Activated CD8-positive, alpha-beta T cell treated with anti-CD3 and anti-CD28 coated beads for 36 hours (primary cell): ENCODE data around the gene EEF2. TPM values are rescaled to one million over a fixed set of nuclear protein-coding genes. Genes with fewer than 3 reads are reported as not detected.

ENCODE experiments used
- ATAC-seq: fragments of 200-7000 bp; cut with Tn5 transposase; one replicate; pipeline ENCODE4 v1.10.0; 2021; ENCODE audit warnings: mild to moderate bottlenecking, moderate library complexity
- CTCF ChIA-PET: fragments of 350-600 bp; sonication (Branson Sonifier 250); formaldehyde crosslinking; loops from one replicate; lab custom pipeline; 2021; ENCODE audit warnings: antibody characterized with exemption; lab: Charles Lee
- POLR2A ChIA-PET: fragments of 350-600 bp; sonication (Branson Sonifier 250); formaldehyde crosslinking; loops from one replicate; lab custom pipeline; 2021; ENCODE audit warnings: antibody characterized with exemption; lab: Charles Lee
- DNase-seq: peaks from one replicate; pipeline ENCODE4 v3.0.0-alpha.2; 2020
- H3K27ac Mint-ChIP-seq: one replicate; pipeline ENCODE4 v1.8.0; 2021; ENCODE audit warnings: mild to moderate bottlenecking, mixed read lengths
- H3K27me3 Mint-ChIP-seq: one replicate; pipeline ENCODE4 v1.8.0; 2021; ENCODE audit warnings: mixed read lengths
- H3K36me3 Mint-ChIP-seq: one replicate; pipeline ENCODE4 v1.8.0; 2021; ENCODE audit warnings: low read depth, mixed read lengths
- H3K4me1 Mint-ChIP-seq: one replicate; pipeline ENCODE4 v1.8.0; 2021; ENCODE audit warnings: low read depth, mixed read lengths
- H3K4me3 Mint-ChIP-seq: one replicate; pipeline ENCODE4 v1.8.0; 2021; ENCODE audit warnings: mild to moderate bottlenecking, moderate library complexity, mixed read lengths
- H3K9me3 Mint-ChIP-seq: one replicate; pipeline ENCODE4 v1.8.0; 2021; ENCODE audit warnings: mixed read lengths
- intact Hi-C: fragments of 100-400 bp; cut with micrococcal nuclease; formaldehyde crosslinking; loops from one replicate; pipeline ENCODE4 v1.10.0; 2022
- total RNA-seq, 2 experiments: library from RNA; stranded (reverse); gene quantifications; one replicate each; pipeline ENCODE4 v1.2.3, GENCODE V29; 2021
- TF ChIP-seq, protein P1 (sequence below): fragments of 200-600 bp; IDR thresholded peaks from one replicate; pipeline ENCODE4 v1.8.0; 2022; ENCODE audit warnings: antibody characterized with exemption, mild to moderate bottlenecking

Gene EEF2
- total RNA-seq, 2 experiments from 2014 or later = 3,533 to 3,625 TPM

DNA sequence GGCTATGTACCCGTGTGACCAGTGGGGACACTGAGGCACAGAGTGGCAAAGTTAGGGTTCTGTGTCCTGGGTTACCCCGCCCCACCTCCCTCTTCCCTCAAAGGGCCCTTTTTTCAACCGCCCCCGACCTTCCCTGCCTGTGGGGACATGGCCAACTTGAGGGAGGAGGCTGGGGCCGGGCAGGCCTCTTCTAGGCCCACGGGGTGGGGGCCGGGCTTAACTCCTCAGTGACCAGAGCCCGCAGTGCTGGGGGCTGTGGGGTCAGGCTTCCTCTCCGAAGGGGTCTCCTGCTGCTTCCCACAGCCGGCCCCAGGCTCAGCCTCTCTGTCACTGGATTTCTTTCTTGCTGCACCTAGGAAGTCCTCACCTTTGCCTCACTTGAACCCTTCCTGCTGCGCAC, 46.2 kb upstream of the EEF2 start:
- CTCF ChIA-PET = no interaction called here
- TF ChIP-seq, protein P1, sequence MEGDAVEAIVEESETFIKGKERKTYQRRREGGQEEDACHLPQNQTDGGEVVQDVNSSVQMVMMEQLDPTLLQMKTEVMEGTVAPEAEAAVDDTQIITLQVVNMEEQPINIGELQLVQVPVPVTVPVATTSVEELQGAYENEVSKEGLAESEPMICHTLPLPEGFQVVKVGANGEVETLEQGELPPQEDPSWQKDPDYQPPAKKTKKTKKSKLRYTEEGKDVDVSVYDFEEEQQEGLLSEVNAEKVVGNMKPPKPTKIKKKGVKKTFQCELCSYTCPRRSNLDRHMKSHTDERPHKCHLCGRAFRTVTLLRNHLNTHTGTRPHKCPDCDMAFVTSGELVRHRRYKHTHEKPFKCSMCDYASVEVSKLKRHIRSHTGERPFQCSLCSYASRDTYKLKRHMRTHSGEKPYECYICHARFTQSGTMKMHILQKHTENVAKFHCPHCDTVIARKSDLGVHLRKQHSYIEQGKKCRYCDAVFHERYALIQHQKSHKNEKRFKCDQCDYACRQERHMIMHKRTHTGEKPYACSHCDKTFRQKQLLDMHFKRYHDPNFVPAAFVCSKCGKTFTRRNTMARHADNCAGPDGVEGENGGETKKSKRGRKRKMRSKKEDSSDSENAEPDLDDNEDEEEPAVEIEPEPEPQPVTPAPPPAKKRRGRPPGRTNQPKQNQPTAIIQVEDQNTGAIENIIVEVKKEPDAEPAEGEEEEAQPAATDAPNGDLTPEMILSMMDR = no peak
- Mint-ChIP-seq H3K9me3 (no peaks in the 10 kb centered on the region), H3K27ac (no peak overlapping the region), H3K4me1 (no peaks in the 10 kb centered on the region), H3K27me3 (no peaks in the 10 kb centered on the region), H3K4me3 (no peak overlapping the region), H3K36me3 (peaks cover 2% of the 10 kb centered on the region)
- POLR2A ChIA-PET = no interaction called here
- ATAC-seq (no peak), DNase-seq (no peak)
- intact Hi-C loops = no loop called here

DNA sequence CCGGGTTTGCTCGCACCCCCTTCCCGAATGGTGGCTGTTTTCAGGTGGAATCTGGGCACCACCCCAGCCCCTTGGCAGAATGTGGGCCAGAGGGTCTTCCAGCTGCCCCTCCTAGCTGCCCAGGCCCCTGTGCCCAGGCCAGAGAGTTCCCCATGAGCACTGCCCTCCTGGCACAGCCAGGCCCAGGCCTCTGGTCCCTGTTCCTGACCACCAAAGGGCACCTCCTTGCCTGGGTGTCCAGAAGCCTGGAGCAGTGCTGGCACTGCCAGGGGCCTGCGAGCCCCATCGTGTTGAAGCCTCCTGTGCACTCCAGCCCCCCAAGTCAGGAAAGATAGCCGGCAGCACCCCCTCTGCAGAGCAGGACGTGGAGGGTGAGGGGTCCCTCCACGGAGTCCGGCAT, 45.7 kb upstream of the EEF2 start:
- no peak for ATAC-seq
- no peaks in the 10 kb centered on the region for H3K27me3 Mint-ChIP-seq
- no peaks in the 10 kb centered on the region for H3K4me1 Mint-ChIP-seq
- H3K27ac Mint-ChIP-seq = no peak overlapping the region
- peaks cover 2% of the 10 kb centered on the region for H3K36me3 Mint-ChIP-seq
- no peak overlapping the region for H3K4me3 Mint-ChIP-seq
- ChIA-PET CTCF (interaction anchor here (0.7 kb wide), 1 partner anchor 9 kb away, joined by 3 read pairs; no protein-coding TSS in a partner anchor), POLR2A (no interaction called here)
- no peaks in the 10 kb centered on the region for H3K9me3 Mint-ChIP-seq
- TF ChIP-seq, protein P1 = no peak
- intact Hi-C loops = no loop called here
- no peak for DNase-seq

GRCh38 chr19:4030552-4030951, 45.3 kb upstream of the EEF2 start:
- Mint-ChIP-seq H3K27me3 (no peaks in the 10 kb centered on the region), H3K36me3 (peaks cover 3% of the 10 kb centered on the region), H3K4me3 (no peak overlapping the region), H3K4me1 (no peaks in the 10 kb centered on the region), H3K9me3 (no peaks in the 10 kb centered on the region), H3K27ac (no peak overlapping the region)
- no peak for DNase-seq
- TF ChIP-seq, protein P1 = no peak
- no peak for ATAC-seq
- intact Hi-C loops = no loop called here
- CTCF ChIA-PET = interaction anchor here (0.7 kb wide), 1 partner anchor 8 kb away, joined by 3 read pairs; no protein-coding TSS in a partner anchor
- POLR2A ChIA-PET = no interaction called here

DNA sequence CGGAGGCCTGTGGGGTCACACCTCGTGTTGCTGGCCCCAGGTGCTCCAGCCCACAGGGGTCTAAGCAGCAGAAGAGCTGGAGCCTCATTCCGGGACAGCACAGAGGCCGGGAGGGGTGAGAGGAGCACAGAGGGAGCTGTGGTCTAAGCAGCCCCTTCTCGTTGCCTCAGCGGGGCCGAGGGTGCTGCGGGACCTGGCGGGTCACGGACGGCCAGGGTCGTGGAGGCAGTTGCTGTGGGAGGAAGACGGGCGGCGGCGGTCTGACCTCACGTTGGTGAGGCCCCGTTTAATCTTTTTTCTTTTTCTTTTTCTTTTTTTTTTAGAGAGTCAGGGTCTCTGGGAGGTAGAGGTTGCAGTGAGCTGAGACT, 44.0 kb upstream of the EEF2 start:
- no peak for DNase-seq
- intact Hi-C loops = no loop called here
- no peak overlapping the region for H3K4me3 Mint-ChIP-seq
- H3K27me3 Mint-ChIP-seq = no peaks in the 10 kb centered on the region
- TF ChIP-seq, protein P1 = no peak
- ATAC-seq = no peak
- H3K27ac Mint-ChIP-seq = no peak overlapping the region
- H3K9me3 Mint-ChIP-seq = no peaks in the 10 kb centered on the region
- CTCF ChIA-PET = no interaction called here
- POLR2A ChIA-PET = no interaction called here
- H3K36me3 Mint-ChIP-seq = peaks cover 5% of the 10 kb centered on the region
- no peaks in the 10 kb centered on the region for H3K4me1 Mint-ChIP-seq

GRCh38 chr19:4028334-4029246, 43.3 kb upstream of the EEF2 start:
- no peak overlapping the region for H3K27ac Mint-ChIP-seq
- H3K4me3 Mint-ChIP-seq = no peak overlapping the region
- H3K36me3 Mint-ChIP-seq = peaks cover 5% of the 10 kb centered on the region
- no peaks in the 10 kb centered on the region for H3K9me3 Mint-ChIP-seq
- no peaks in the 10 kb centered on the region for H3K27me3 Mint-ChIP-seq
- H3K4me1 Mint-ChIP-seq = no peaks in the 10 kb centered on the region
- ATAC-seq (no peak), DNase-seq (no peak)
- POLR2A ChIA-PET = interaction anchor here (0.6 kb wide), 1 partner anchor 81 kb away, joined by 3 read pairs; no protein-coding TSS in a partner anchor
- intact Hi-C loops = no loop called here
- TF ChIP-seq, protein P1 = no peak
- CTCF ChIA-PET = interaction anchor here (0.9 kb wide), 1 partner anchor 71 kb away, joined by 3 read pairs; no protein-coding TSS in a partner anchor
